Ureter (tissue), 1 donor: ENCODE measurements around the gene UNC5B. TPM values are rescaled to one million over a fixed set of nuclear protein-coding genes. Genes with fewer than 3 reads are reported as not detected.

Source experiments
- DNase-seq: peaks from one replicate; pipeline ENCODE4 v3.0.0-alpha.2; 2020; ENCODE audit warnings: low spot score
- total RNA-seq: library from RNA; stranded (reverse); gene quantifications from one replicate; pipeline ENCODE4 v1.2.4, GENCODE V29; 2023
- donor health status: DM: yes; HTN: yes; CAD: no.

Gene UNC5B
- total RNA-seq, 1 donor from 2014 or later, result 61.8 TPM

- DNase-seq, result no peak
These were observed 27.0 kb downstream of the UNC5B start for GRCh38 chr10:71239131-71239915.

- DNase-seq, result no peak
These were observed 27.8 kb downstream of the UNC5B start for GRCh38 chr10:71239946-71240795.

- peak; percentile 73 for DNase-seq
These were observed 28.9 kb downstream of the UNC5B start for GRCh38 chr10:71241114-71241829.

- no peak for DNase-seq
These were observed 29.7 kb downstream of the UNC5B start for GRCh38 chr10:71241830-71242621.

- DNase-seq, result no peak
These were observed 30.2 kb downstream of the UNC5B start for GRCh38 chr10:71242622-71243009.

- no peak for DNase-seq
These were observed 31.5 kb downstream of the UNC5B start for GRCh38 chr10:71243756-71244395.

GRCh38 chr10:71244431-71245419 lies 32.4 kb downstream of the UNC5B start:
- peak; percentile 64 for DNase-seq

- DNase-seq, result no peak
These were observed 33.3 kb downstream of the UNC5B start for GRCh38 chr10:71245420-71246325.

- DNase-seq, result peak; percentile 92
These were observed 34.4 kb downstream of the UNC5B start for GRCh38 chr10:71246591-71247413.

GRCh38 chr10:71247414-71247705 lies 35.0 kb downstream of the UNC5B start:
- DNase-seq, result no peak

GRCh38 chr10:71247804-71248203 lies 35.4 kb downstream of the UNC5B start:
- DNase-seq, result no peak

GRCh38 chr10:71248210-71248609 lies 35.8 kb downstream of the UNC5B start:
- no peak for DNase-seq

- no peak for DNase-seq
These were observed 37.6 kb downstream of the UNC5B start for GRCh38 chr10:71249996-71250395.

- DNase-seq, result no peak
These were observed 38.0 kb downstream of the UNC5B start for GRCh38 chr10:71250405-71250804.

- DNase-seq, result no peak
These were observed 38.5 kb downstream of the UNC5B start for GRCh38 chr10:71250842-71251241.

GRCh38 chr10:71251319-71251718 lies 38.9 kb downstream of the UNC5B start:
- no peak for DNase-seq

- DNase-seq, result no peak
These were observed 39.9 kb downstream of the UNC5B start for GRCh38 chr10:71252220-71252619.
